Mucosa of stomach (tissue), 1 donor: Measurements from ENCODE around the gene SLC38A10.

Experiments
- H3K27me3 ChIP-seq: one replicate; pipeline ENCODE4 v1.7.0; 2013; ENCODE audit warnings: mild to moderate bottlenecking, low read length; ENCODE audit not compliant: control insufficient read depth, insufficient read depth
- H3K36me3 ChIP-seq: one replicate; pipeline ENCODE4 v1.7.0; 2013; ENCODE audit warnings: low read length; ENCODE audit not compliant: control insufficient read depth, insufficient read depth
- H3K4me1 ChIP-seq: one replicate; pipeline ENCODE4 v1.7.0; 2013; ENCODE audit warnings: mild to moderate bottlenecking, low read length; ENCODE audit not compliant: control insufficient read depth, insufficient read depth
- H3K4me3 ChIP-seq: one replicate; pipeline ENCODE4 v1.7.0; 2013; ENCODE audit warnings: low read length
- H3K9ac ChIP-seq: one replicate; pipeline ENCODE4 v1.7.0; 2013; ENCODE audit warnings: mild to moderate bottlenecking, low read length, moderate library complexity
- H3K9me3 ChIP-seq: one replicate; pipeline ENCODE4 v1.7.0; 2013; ENCODE audit warnings: mild to moderate bottlenecking, low read length, moderate library complexity; ENCODE audit not compliant: control insufficient read depth
- donor health status: Pancreatic carcinoma.

The SLC38A10 gene

DNA sequence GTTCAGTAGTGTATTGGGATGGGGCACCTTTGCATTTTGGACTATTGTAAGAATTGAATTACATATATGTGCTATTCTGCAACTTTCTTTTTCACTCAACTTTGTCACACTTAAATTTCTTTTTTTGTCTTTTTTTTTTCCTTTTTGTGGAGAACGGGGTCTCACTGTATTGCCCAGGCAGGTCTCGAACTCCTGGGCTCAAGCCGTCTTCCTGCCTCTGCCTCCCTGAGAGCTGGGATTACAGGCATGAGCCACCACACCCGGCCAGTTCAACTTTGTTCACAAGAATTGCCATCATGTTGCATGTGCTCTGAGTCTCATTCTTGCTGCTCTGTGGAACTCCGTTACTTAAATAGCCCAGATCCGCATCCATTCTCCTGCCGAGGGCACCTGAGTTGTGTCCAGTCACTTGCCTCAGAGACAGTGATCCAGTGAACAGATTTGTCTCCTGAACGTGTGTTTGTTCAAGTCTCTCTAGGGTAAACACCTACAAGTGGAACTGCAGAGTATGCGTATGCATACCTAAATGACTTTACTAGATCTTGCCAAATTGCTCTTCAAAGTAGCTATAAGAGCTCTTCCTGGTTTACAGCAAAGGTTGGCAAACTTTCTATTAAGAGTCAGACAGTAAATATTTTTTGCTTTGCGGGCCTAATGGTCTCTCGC lies 3.4 kb upstream of the SLC38A10 start:
- Histone ChIP-seq H3K4me1 (peaks cover 16% of the 10 kb centered on the region), H3K9ac (no peak overlapping the region), H3K9me3 (no peaks in the 10 kb centered on the region), H3K4me3 (no peak overlapping the region), H3K27me3 (no peaks in the 10 kb centered on the region), H3K36me3 (no peaks in the 10 kb centered on the region)

DNA sequence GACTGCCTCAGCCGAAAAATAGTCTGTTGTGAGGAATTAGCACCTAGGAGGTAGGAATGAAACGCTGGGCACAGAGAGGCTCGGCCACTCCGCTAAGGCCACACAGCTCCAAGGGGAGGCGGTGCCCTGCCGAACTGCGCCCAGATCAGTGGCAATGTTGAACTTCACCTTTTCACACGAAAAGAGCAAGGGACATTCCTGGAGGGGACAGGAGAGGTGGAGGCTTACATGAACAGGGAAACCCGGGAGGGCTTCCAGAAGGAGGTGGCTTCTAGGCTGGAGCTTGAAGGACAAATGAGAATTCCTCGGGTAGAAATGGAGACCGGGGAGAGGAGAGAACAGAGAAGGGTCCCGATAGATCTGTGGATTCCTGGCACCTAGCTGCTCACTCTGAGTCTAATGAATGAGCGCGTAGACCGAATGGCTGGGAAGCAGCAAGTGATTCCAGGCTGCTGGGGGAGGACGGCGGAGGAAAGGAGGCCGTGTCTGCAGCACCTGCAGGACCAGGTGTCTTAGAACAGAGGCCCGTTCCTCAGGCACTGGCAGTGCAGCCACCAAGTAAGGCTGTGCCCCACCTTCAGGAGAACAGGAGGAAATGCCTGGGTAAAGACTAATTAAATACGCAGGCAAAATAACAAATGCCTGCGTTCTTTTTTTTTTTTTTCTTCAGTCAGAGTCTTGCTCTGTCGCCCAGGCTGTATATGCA lies 722 bp upstream of the SLC38A10 start:
- H3K36me3 ChIP-seq: no peaks in the 10 kb centered on the region

DNA sequence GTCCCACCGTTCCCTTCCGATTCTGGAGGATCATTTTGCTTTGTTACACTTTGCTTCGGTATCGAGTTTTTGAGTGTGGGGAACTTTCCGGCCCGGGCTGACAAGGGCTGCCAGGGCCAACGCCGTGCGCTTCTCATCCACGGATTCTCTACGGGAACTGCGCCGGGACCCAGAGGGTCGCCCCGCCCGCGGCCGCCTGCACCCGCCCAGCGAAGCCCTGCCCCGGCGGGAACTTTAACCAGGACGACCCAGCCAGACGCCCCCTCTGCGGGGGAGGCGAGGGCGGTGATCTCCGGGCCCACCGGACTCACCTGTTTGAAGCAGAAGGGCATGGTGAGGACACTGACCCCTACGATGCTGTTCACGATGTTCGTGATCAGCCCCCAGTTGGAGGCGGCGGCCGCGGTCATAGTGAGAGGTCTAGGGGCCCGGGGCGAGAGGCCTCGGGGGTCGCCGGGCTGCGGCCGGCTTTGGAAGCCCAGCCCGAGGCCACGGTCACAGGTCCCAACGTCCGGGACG lies 536 bp downstream of the SLC38A10 start:
- Histone ChIP-seq H3K27me3 (no peaks in the 10 kb centered on the region), H3K9ac (peak overlapping the region; percentile 87), H3K36me3 (no peaks in the 10 kb centered on the region), H3K4me1 (peaks cover 26% of the 10 kb centered on the region), H3K4me3 (peak overlapping the region; percentile 75), H3K9me3 (no peaks in the 10 kb centered on the region)

More for the DNA sequence above, 722 bp upstream of the SLC38A10 start:
- Histone ChIP-seq H3K4me3 (peak overlapping the region; percentile 75), H3K9me3 (no peaks in the 10 kb centered on the region), H3K27me3 (no peaks in the 10 kb centered on the region), H3K4me1 (peaks cover 26% of the 10 kb centered on the region), H3K9ac (peak overlapping the region; percentile 87)

DNA sequence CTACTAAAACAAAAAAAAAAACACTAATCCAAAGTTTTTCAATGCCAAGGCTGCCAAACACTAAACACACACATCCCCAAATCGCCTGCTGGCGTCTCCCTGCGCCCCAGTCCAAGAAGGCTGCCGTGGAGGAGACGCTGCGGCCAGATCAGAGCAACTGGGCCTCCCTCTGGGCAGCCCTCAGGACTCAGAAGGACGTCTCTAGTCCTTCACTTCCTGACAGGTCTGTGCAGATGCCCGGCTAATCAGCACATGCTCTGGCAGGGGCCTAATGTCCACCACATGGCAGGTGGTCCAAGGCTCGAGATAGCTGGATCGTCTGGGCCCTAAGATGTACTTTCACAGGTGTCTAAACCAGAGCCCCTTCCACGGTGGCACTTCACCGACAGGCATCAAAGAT lies 2.7 kb downstream of the SLC38A10 start:
- no peak overlapping the region for H3K4me3 ChIP-seq
- peaks cover 26% of the 10 kb centered on the region for H3K4me1 ChIP-seq
- no peak overlapping the region for H3K9ac ChIP-seq
- no peaks in the 10 kb centered on the region for H3K27me3 ChIP-seq
- no peaks in the 10 kb centered on the region for H3K36me3 ChIP-seq
- no peaks in the 10 kb centered on the region for H3K9me3 ChIP-seq

DNA sequence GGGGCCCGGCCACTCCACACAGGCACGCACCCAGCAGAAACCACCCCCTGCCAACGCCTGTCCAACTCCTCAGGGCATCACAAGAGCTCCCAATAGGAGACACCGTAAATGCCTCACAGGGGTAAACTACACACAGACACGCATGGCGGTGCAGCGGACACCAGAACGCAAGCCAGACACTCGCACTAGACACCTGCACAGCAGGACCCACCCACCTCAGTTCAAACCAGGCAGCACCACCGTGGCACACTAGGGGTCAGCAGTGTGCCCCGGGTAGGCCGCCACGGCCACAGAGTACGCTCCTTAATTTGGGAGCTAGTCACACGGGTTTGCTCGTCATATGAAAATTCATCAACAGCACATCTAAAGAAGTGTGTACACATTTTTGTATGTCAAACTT lies 3.4 kb downstream of the SLC38A10 start:
- no peaks in the 10 kb centered on the region for H3K36me3 ChIP-seq
- H3K4me3 ChIP-seq: no peak overlapping the region
- H3K27me3 ChIP-seq: no peaks in the 10 kb centered on the region
- H3K9ac ChIP-seq: no peak overlapping the region
- no peaks in the 10 kb centered on the region for H3K9me3 ChIP-seq
- H3K4me1 ChIP-seq: peaks cover 26% of the 10 kb centered on the region

DNA sequence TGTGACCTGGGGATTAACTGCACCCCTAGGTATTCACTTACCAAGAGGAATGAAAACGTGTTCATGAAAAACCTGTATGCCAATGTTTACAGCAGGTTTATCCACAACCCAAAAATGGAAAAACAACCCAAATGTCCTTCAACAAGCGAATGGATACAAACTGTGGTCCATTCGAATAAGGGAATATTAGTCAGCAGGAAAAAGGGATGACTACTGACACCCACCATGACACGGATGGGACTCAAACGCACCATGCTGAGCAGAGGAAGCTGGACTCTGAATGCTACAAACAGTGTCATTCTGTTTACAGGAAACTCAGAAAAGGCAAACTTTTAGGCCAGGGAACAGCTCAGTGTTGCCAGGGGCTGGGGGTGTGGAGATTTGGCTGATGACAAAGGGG lies 4.9 kb downstream of the SLC38A10 start:
- Histone ChIP-seq H3K9me3 (no peaks in the 10 kb centered on the region), H3K4me3 (no peak overlapping the region), H3K36me3 (no peaks in the 10 kb centered on the region), H3K9ac (no peak overlapping the region), H3K4me1 (peaks cover 26% of the 10 kb centered on the region), H3K27me3 (no peaks in the 10 kb centered on the region)

DNA sequence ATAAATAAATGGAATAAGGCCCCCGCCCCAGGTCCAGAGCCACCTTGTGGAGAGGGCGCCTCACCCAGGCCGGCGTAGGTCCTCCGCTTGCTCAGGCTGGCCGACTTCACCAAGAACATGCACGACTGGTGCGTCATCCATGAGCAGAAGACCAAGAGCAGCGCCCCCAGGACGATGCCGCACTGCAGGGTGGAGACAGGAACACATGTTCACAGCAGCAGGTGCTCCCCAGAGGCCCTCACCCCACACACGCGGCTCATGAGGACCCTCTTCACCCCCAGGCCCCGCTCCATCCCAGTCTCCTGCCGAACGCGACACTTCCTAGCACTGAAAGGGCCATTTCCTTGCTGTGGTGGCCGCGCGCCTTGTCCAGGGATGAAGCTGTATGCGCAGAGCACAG lies 5.5 kb downstream of the SLC38A10 start:
- H3K4me1 ChIP-seq: peaks cover 26% of the 10 kb centered on the region
- no peak overlapping the region for H3K4me3 ChIP-seq
- H3K9me3 ChIP-seq: no peaks in the 10 kb centered on the region
- no peak overlapping the region for H3K9ac ChIP-seq
- H3K36me3 ChIP-seq: no peaks in the 10 kb centered on the region
- no peaks in the 10 kb centered on the region for H3K27me3 ChIP-seq

DNA sequence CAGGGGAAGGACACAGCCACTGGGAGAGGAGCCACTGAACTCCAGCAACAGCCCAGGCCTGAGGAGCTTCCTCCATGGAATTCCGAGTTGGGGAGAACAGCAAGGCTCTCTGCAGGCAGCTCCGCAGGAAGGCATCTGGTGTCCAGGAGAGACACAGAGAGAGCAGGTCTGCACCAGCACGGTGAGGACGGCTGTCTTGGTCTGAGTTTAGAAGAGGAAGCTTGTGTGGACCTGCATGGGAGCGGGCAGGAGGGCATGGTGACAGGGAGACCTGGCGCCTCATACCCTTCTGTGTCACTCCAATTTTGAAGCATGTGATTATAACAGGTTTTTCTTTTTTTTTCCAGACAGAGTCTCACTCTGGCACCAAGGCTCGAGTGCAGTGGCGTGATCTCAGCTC lies 6.4 kb downstream of the SLC38A10 start:
- Histone ChIP-seq H3K4me3 (no peak overlapping the region), H3K36me3 (no peaks in the 10 kb centered on the region), H3K27me3 (no peaks in the 10 kb centered on the region), H3K9me3 (no peaks in the 10 kb centered on the region), H3K4me1 (peaks cover 20% of the 10 kb centered on the region), H3K9ac (no peak overlapping the region)

DNA sequence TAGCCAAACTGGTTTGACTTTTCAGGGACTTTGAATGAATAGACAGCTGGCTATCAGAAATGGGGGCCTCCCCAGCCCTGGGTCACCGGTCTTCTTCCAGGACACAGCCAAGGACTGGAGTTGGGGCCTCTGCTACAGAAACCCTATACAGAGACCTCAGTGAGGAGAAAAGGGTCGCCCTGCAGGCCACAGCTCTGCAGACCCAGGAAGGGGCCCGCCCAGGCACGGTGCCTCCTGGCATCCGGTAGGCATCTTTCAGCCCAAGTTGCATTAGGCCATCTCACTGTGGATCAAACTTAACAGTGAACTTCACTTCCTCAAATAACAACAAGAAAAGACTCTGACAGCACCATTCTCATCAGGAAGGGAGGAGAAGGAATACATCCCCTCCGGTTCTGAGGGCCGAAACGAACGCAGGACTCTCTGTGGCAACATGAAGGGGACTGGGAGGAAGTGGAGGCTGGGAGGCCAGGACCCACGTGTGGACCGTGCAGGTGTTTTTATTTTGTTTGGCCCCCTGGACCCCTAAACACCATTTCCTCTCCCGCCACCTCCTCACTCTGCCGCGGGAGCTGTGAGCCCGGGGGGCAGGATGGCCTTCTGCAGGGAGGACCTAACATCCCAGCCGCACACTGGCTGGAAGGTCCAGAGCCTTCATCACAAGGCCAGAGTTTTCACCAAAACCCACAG lies 7.2 kb downstream of the SLC38A10 start:
- no peaks in the 10 kb centered on the region for H3K9me3 ChIP-seq
- peaks cover 15% of the 10 kb centered on the region for H3K4me1 ChIP-seq
- no peak overlapping the region for H3K9ac ChIP-seq
- no peaks in the 10 kb centered on the region for H3K36me3 ChIP-seq
- no peaks in the 10 kb centered on the region for H3K27me3 ChIP-seq
- no peak overlapping the region for H3K4me3 ChIP-seq

DNA sequence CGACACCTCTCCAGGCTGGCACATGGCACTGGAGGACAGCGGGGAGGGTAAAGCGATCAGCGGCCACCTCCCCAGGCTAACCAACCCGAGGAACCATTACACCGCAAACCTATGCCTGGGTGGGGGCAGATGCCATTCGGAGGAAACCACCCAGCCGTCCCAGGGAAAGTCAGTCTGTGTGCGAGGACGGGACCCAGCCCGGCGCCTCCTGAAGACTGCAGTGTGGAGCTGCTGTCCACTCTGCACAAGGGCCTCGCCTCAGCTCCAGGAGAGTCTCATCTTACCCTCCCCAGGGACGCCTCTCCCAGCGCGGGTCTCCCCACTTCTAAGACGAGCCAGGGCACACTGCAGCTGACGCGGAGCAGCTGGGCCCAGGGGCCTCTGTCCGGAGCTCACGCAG lies 8.0 kb downstream of the SLC38A10 start:
- Histone ChIP-seq H3K9me3 (no peaks in the 10 kb centered on the region), H3K4me3 (no peak overlapping the region), H3K9ac (no peak overlapping the region), H3K36me3 (no peaks in the 10 kb centered on the region), H3K4me1 (peaks cover 13% of the 10 kb centered on the region), H3K27me3 (no peaks in the 10 kb centered on the region)

DNA sequence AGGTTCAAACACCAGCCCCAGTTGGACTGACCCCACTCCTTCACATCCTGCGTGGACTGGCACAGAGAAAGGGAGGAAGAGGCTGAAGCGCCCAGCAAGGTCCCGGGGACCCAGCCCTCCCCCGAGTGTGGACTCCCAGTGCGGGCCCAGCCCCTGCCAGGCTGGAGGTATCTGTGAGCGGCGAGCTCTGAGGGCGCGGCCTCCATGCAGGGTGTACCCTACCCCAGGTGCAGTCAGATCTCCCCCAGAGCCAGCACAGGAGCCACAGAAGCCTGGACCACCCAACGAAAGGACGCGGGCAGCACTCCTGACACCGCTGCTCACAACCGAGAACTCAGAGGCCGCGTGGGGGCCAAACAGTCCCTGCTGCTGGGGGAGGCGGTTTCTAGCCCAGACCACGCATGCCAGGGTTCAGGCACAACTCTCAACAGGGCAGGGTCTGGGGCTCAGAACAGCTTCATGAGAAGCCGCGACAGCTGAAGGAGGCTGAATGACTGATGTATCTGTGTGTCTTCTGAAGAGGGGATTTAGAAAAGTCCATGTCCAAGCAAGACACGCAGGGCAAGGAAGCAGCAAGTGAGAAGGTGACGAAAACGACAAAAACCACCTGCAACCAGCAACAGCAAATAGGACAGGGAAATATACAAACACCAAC lies 8.5 kb downstream of the SLC38A10 start:
- Histone ChIP-seq H3K9ac (no peak overlapping the region), H3K4me3 (no peak overlapping the region), H3K27me3 (no peaks in the 10 kb centered on the region), H3K4me1 (peaks cover 12% of the 10 kb centered on the region), H3K9me3 (no peaks in the 10 kb centered on the region), H3K36me3 (peaks cover 4% of the 10 kb centered on the region)

DNA sequence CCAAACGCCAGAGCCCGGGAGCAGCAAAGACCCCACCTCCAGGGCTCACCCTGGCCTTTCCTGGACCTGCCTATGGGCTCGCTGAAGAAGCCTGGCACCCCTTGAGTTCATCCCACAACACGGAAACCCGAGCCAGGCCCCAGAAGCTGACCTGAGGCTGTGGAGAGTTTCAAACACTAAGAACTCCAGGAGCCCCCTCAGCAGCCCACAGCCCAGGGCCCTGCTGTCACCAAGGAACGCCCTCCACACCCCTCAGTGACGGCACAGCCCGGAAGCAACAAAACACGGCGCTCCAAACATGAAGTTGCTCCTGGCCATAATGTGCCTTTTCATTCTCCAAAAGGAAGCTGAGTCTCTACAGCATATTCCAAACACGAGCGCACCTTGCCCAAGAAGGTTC lies 9.2 kb downstream of the SLC38A10 start:
- no peak overlapping the region for H3K9ac ChIP-seq
- H3K4me1 ChIP-seq: peaks cover 9% of the 10 kb centered on the region
- H3K4me3 ChIP-seq: no peak overlapping the region
- H3K36me3 ChIP-seq: peaks cover 4% of the 10 kb centered on the region
- no peaks in the 10 kb centered on the region for H3K9me3 ChIP-seq
- no peaks in the 10 kb centered on the region for H3K27me3 ChIP-seq
